K562 (cell line): ENCODE data around the gene BRICD5. TPM values are rescaled to one million over a fixed set of nuclear protein-coding genes. Genes with fewer than 3 reads are reported as not detected.

Experiments
- ATF1 ChIP-seq, 2 experiments: fragments of 450-650 bp in 1 of 2; IDR thresholded peaks; 2 replicates each; pipeline ENCODE4 v1.6.1; 2016; ENCODE audit warnings: missing compliant biosample characterization in 1 of 2, missing genetic modification characterization in 1 of 2
- BMI1 ChIP-seq: fragments of 150-350 bp; IDR thresholded peaks from 2 replicates; pipeline ENCODE4 v1.6.1; 2014; ENCODE audit warnings: low read length
- CLOCK ChIP-seq: fragments of 250-450 bp; sonication (Bioruptor Pico); IDR thresholded peaks from 2 replicates; pipeline ENCODE4 v1.4.0; 2020; ENCODE audit warnings: mild to moderate bottlenecking, moderate library complexity, borderline replicate concordance
- CREB3L1 ChIP-seq: fragments of 450-650 bp; IDR thresholded peaks from 2 replicates; pipeline ENCODE4 v1.6.1; 2014; ENCODE audit warnings: low read depth, mild to moderate bottlenecking, moderate library complexity, borderline replicate concordance
- CSDE1 ChIP-seq, 2 experiments: fragments of 450-650 bp; IDR thresholded peaks; 2 replicates each; pipeline ENCODE4 v1.6.1; 2016; ENCODE audit warnings: mild to moderate bottlenecking in 1 of 2
- DACH1 ChIP-seq: fragments of 450-650 bp; IDR thresholded peaks from 2 replicates; pipeline ENCODE4 v1.6.1; 2018; ENCODE audit not compliant: partially characterized antibody
- HDAC3 ChIP-seq: fragments of 450-650 bp; IDR thresholded peaks from 2 replicates; pipeline ENCODE4 v1.6.1; 2018; ENCODE audit warnings: borderline replicate concordance, mild to moderate bottlenecking, moderate library complexity; ENCODE audit not compliant: partially characterized antibody
- HSF4 ChIP-seq: fragments of 250-450 bp; sonication (Bioruptor Pico); IDR thresholded peaks from 2 replicates; pipeline ENCODE4 v2.1.2; 2022; ENCODE audit warnings: mild to moderate bottlenecking, moderate library complexity, borderline replicate concordance
- IRF2 ChIP-seq: sonication (generic); formaldehyde crosslinking; IDR thresholded peaks from 2 replicates; pipeline ENCODE4 v1.8.1; 2022; ENCODE audit warnings: mild to moderate bottlenecking, missing genetic modification reagents
- KLF13 ChIP-seq: fragments of 450-650 bp; IDR thresholded peaks from 2 replicates; pipeline ENCODE4 v1.6.1; 2016; ENCODE audit warnings: missing genetic modification characterization, low read depth, mild to moderate bottlenecking, missing compliant biosample characterization, moderate library complexity, borderline replicate concordance
- MAFK ChIP-seq: IDR thresholded peaks from 2 replicates; pipeline ENCODE4 v1.6.1; 2011; ENCODE audit warnings: low read length, improper control_type of control experiment
- MEF2A ChIP-seq: IDR thresholded peaks from 2 replicates; pipeline ENCODE4 v1.6.1; 2011; ENCODE audit warnings: low read depth, mild to moderate bottlenecking, low read length, moderate library complexity; ENCODE audit not compliant: control insufficient read depth
- PATZ1 ChIP-seq: fragments of 250-450 bp; sonication (Bioruptor Pico); IDR thresholded peaks from 2 replicates; pipeline ENCODE4 v1.5.0; 2020; ENCODE audit warnings: mild to moderate bottlenecking, borderline replicate concordance
- SRSF1 ChIP-seq: fragments of 200-400 bp; formaldehyde crosslinking; IDR thresholded peaks from 2 replicates; pipeline ENCODE4 v1.6.1; 2017; ENCODE audit warnings: mild to moderate bottlenecking, low read depth, low read length, moderate library complexity
- TBP ChIP-seq: optimal IDR thresholded peaks from 2 replicates; pipeline ENCODE3; 2011; ENCODE audit warnings: low read depth, low read length, improper control_type of control experiment
- TRIM25 ChIP-seq: fragments of 450-650 bp; IDR thresholded peaks from 2 replicates; pipeline ENCODE4 v1.7.0; 2016; ENCODE audit warnings: borderline replicate concordance
- ZBTB1 ChIP-seq: sonication (generic); formaldehyde crosslinking; IDR thresholded peaks from 2 replicates; pipeline ENCODE4 v1.8.1; 2023; ENCODE audit warnings: missing genetic modification reagents, low read depth, mild to moderate bottlenecking, borderline replicate concordance
- ZNF76 ChIP-seq: fragments of 250-450 bp; sonication (Bioruptor Pico); IDR thresholded peaks from 2 replicates; pipeline ENCODE4 v1.4.0; 2020; ENCODE audit warnings: mild to moderate bottlenecking, moderate library complexity, borderline replicate concordance
- ZNF79 ChIP-seq: fragments of 250-450 bp; sonication (Bioruptor Pico); IDR thresholded peaks from 2 replicates; pipeline ENCODE4 v1.4.0; 2020; ENCODE audit warnings: low read depth, mild to moderate bottlenecking, moderate library complexity
- polyA plus RNA-seq, 8 experiments: library from polyadenylated mRNA; depleted of rRNA in 4 of 8; stranded (reverse) in 5 of 8; unstranded in 3 of 8; fragments of >200 nt; fragmentation: Nextera tagmentation in 2 of 8; fragmentation: Illumina TruSeq in 1 of 8; extraction: Ambion mirVana in 2 of 8; extraction: Trizol in 1 of 8; gene quantifications; 2 replicates each; pipeline versions ENCODE4 v1.2.1 to v1.2.3, GENCODE V29; 2011 to 2014; ENCODE audit warnings: inconsistent platforms in 1 of 8, missing spikeins in 1 of 8
- total RNA-seq, 7 experiments: library from RNA; depleted of rRNA in 6 of 7; stranded (reverse); fragments of >200 nt in 6 of 7; fragmentation: Illumina TruSeq in 2 of 7; extraction: Trizol in 2 of 7; gene quantifications; 2 replicates each; pipeline versions ENCODE4 v1.2.1 to v1.2.3, GENCODE V29; 2011 to 2021; ENCODE audit warnings: low replicate concordance in 1 of 7

The BRICD5 gene
- total and polyA plus RNA-seq, 9 of the 15 experiments (the other 6 are each of a cell fraction or from before 2014, with no cell fraction given), result 0.24 to 15.1 (median 2.4) TPM; not detected in 1

GRCh38 chr16:2251296-2252111 is 40.8 kb upstream of the BRICD5 start, which contains the start of gene ECI1 (continued):
- peak; percentile 71; the same call in 1 of the 2 replicates for TF ChIP-seq KLF13 (tag)
- TF ChIP-seq CLOCK (CRISPR knock-in tag), result no peak
- TF ChIP-seq ATF1 (CRISPR knock-in tag; IDR thresholded peaks at IDR 0.05), result no peak
- TF ChIP-seq ATF1 (tag; IDR thresholded peaks at IDR 0.05), result peak; percentile 63
- TF ChIP-seq TBP, result peak; percentile 95
- TF ChIP-seq TRIM25, result no peak
- TF ChIP-seq CSDE1 (IDR thresholded peaks at IDR 0.05), result no peak
- TF ChIP-seq ZBTB1 (CRISPR knock-in tag), result peak; percentile 84
- TF ChIP-seq PATZ1 (CRISPR knock-in tag), result peak; percentile 68; the same call in 1 of the 2 replicates
- no peak for TF ChIP-seq HDAC3
- TF ChIP-seq SRSF1, result 0 out of 2 replicates have a peak, but pooled peaks have one; percentile 54
- TF ChIP-seq ZNF79, result no peak
- TF ChIP-seq HSF4 (CRISPR knock-in tag), result no peak
- TF ChIP-seq CREB3L1, result peak; percentile 50; the same call in 1 of the 2 replicates
- TF ChIP-seq DACH1, result no peak
- TF ChIP-seq ZNF76, result no peak
- TF ChIP-seq BMI1, result no peak
- TF ChIP-seq MEF2A, result no peak
- TF ChIP-seq IRF2, result no peak
- TF ChIP-seq MAFK, result no peak
